GM23338 (cell line): Measurements from ENCODE around the gene HMGN4. TPM values are rescaled to one million over a fixed set of nuclear protein-coding genes. Genes with fewer than 3 reads are reported as not detected.

Source experiments
- ATAC-seq: fragments of 200-7000 bp; cut with Tn5 transposase; 3 replicates; pipeline ENCODE4 v1.9.1; 2020
- DNase-seq: peaks from one replicate; pipeline ENCODE4 v3.0.0-alpha.2; 2015; ENCODE audit warnings: low spot score
- H2AFZ ChIP-seq: fragments of 200-600 bp; sonication (generic); 2 replicates; pipeline ENCODE4 v1.8.0; 2016; ENCODE audit warnings: antibody characterized with exemption, mild to moderate bottlenecking, moderate library complexity
- H3F3A ChIP-seq: fragments of 200-600 bp; sonication (generic); replicated peaks from 2 replicates; pipeline ENCODE4 v1.8.0; 2017; ENCODE audit warnings: antibody characterized with exemption, mixed run types, low read depth
- H3K27ac ChIP-seq: fragments of 200-600 bp; sonication (generic); 2 replicates; pipeline ENCODE4 v1.6.1; 2016; ENCODE audit warnings: low read depth
- H3K27me3 ChIP-seq: fragments of 200-600 bp; sonication (generic); 2 replicates; pipeline ENCODE4 v1.8.0; 2016; ENCODE audit warnings: mild to moderate bottlenecking, mixed run types, moderate library complexity; ENCODE audit not compliant: insufficient read depth
- H3K36me3 ChIP-seq: fragments of 200-600 bp; sonication (generic); 2 replicates; pipeline ENCODE4 v1.8.0; 2016; ENCODE audit warnings: mild to moderate bottlenecking; ENCODE audit not compliant: insufficient read depth
- H3K4me1 ChIP-seq: fragments of 200-600 bp; sonication (generic); 2 replicates; pipeline ENCODE4 v1.8.0; 2016; ENCODE audit warnings: mild to moderate bottlenecking, moderate library complexity; ENCODE audit not compliant: insufficient read depth
- H3K4me2 ChIP-seq: fragments of 200-600 bp; sonication (generic); 2 replicates; pipeline ENCODE4 v1.7.1; 2017; ENCODE audit warnings: mixed run types
- H3K4me3 ChIP-seq: fragments of 200-600 bp; sonication (generic); 2 replicates; pipeline ENCODE4 v1.6.1; 2016; ENCODE audit warnings: mixed run types
- H3K79me2 ChIP-seq: fragments of 200-600 bp; sonication (generic); replicated peaks from 2 replicates; pipeline ENCODE4 v1.8.0; 2017; ENCODE audit warnings: mild to moderate bottlenecking; ENCODE audit not compliant: insufficient read depth
- H3K9me2 ChIP-seq: fragments of 200-600 bp; sonication (generic); 2 replicates; pipeline ENCODE4 v1.8.0; 2017; ENCODE audit not compliant: insufficient read depth
- H4K20me1 ChIP-seq: fragments of 200-600 bp; sonication (generic); replicated peaks from 2 replicates; pipeline ENCODE4 v1.8.0; 2017; ENCODE audit warnings: mild to moderate bottlenecking; ENCODE audit not compliant: insufficient read depth
- H3K27ac Mint-ChIP-seq: 2 replicates; pipeline ENCODE4 v1.8.0; 2020; ENCODE audit warnings: inconsistent platforms, mild to moderate bottlenecking, moderate library complexity, mixed read lengths
- H3K27me3 Mint-ChIP-seq: 3 replicates; pipeline ENCODE4 v1.8.0; 2022; ENCODE audit warnings: low read depth, mild to moderate bottlenecking, moderate library complexity, mixed read lengths, inconsistent platforms; ENCODE audit not compliant: insufficient read depth, poor library complexity
- H3K36me3 Mint-ChIP-seq: 3 replicates; pipeline ENCODE4 v1.8.0; 2021; ENCODE audit warnings: low read depth, mild to moderate bottlenecking, inconsistent platforms, moderate library complexity, mixed read lengths
- H3K4me1 Mint-ChIP-seq: 3 replicates; pipeline ENCODE4 v1.8.0; 2020; ENCODE audit warnings: mild to moderate bottlenecking, inconsistent platforms, mixed read lengths
- H3K4me3 Mint-ChIP-seq: 3 replicates; pipeline ENCODE4 v1.8.0; 2021; ENCODE audit warnings: moderate library complexity, mild to moderate bottlenecking, inconsistent platforms, mixed read lengths
- H3K9me3 Mint-ChIP-seq: 3 replicates; pipeline ENCODE4 v1.8.0; 2020; ENCODE audit warnings: moderate library complexity, mild to moderate bottlenecking, inconsistent platforms, mixed read lengths
- CREB1 ChIP-seq: fragments of 250-450 bp; sonication (Bioruptor Pico); IDR thresholded peaks from 2 replicates; pipeline ENCODE4 v1.5.0; 2020; ENCODE audit warnings: low read depth, mild to moderate bottlenecking, moderate library complexity
- ETS1 ChIP-seq: IDR thresholded peaks from 2 replicates; pipeline ENCODE4 v1.6.1; 2016; ENCODE audit warnings: antibody characterized with exemption
- EZH2 ChIP-seq: fragments of 200-600 bp; sonication (generic); IDR thresholded peaks from one replicate; pipeline ENCODE4 v1.8.0; 2017; ENCODE audit warnings: antibody characterized with exemption, mild to moderate bottlenecking, low read depth; ENCODE audit not compliant: unreplicated experiment
- EZH2phosphoT487 ChIP-seq: fragments of 200-600 bp; sonication (generic); IDR thresholded peaks from one replicate; pipeline ENCODE4 v1.8.1; 2018; ENCODE audit warnings: antibody characterized with exemption; ENCODE audit not compliant: unreplicated experiment
- JUNB ChIP-seq: IDR thresholded peaks from one replicate; pipeline ENCODE4 v1.6.1; 2016; ENCODE audit warnings: antibody characterized with exemption; ENCODE audit not compliant: unreplicated experiment
- NANOG ChIP-seq: IDR thresholded peaks from 2 replicates; pipeline ENCODE4 v1.6.1; 2016; ENCODE audit warnings: antibody characterized with exemption, borderline replicate concordance
- POLR2AphosphoS5 ChIP-seq: IDR thresholded peaks from 2 replicates; pipeline ENCODE4 v1.6.1; 2016; ENCODE audit warnings: antibody characterized with exemption, low read depth
- REST ChIP-seq: IDR thresholded peaks from one replicate; pipeline ENCODE4 v1.6.1; 2018; ENCODE audit warnings: antibody characterized with exemption; ENCODE audit not compliant: unreplicated experiment
- STAT1 ChIP-seq: IDR thresholded peaks from one replicate; pipeline ENCODE4 v1.6.1; 2016; ENCODE audit warnings: antibody characterized with exemption; ENCODE audit not compliant: unreplicated experiment
- ZNF114 ChIP-seq: fragments of 250-450 bp; sonication (Bioruptor Pico); IDR thresholded peaks from 2 replicates; pipeline ENCODE4 v1.5.0; 2020; ENCODE audit warnings: mild to moderate bottlenecking, moderate library complexity
- ZNF331 ChIP-seq: fragments of 250-450 bp; sonication (Bioruptor Pico); IDR thresholded peaks from 2 replicates; pipeline ENCODE4 v1.5.0; 2020; ENCODE audit warnings: low read depth, mild to moderate bottlenecking, moderate library complexity
- polyA plus RNA-seq: library from polyadenylated mRNA; unstranded; fragments of >200 nt; fragmentation: Nextera tagmentation; extraction: Ambion mirVana; gene quantifications from 2 replicates; pipeline ENCODE4 v1.2.1, GENCODE V29; 2016
- total RNA-seq: library from RNA; depleted of rRNA; stranded (reverse); fragments of >200 nt; shearing (Covaris generic); gene quantifications from 2 replicates; pipeline ENCODE4 v1.2.3, GENCODE V29; 2014
- TF ChIP-seq, protein P1 (sequence below), 2 experiments: fragments of 200-600 bp in 1 of 2; sonication (generic) in 1 of 2; conservative IDR thresholded peaks; 2 replicates each; pipeline versions ENCODE4 v1.5.1 to v1.6.1; 2016 to 2017; ENCODE audit warnings: antibody characterized with exemption in 2 of 2, low read depth in 2 of 2, mild to moderate bottlenecking in 2 of 2, moderate library complexity in 1 of 2
- TF ChIP-seq, protein P2 (sequence below): fragments of 250-450 bp; sonication (Bioruptor Pico); IDR thresholded peaks from 2 replicates; pipeline ENCODE4 v1.5.0; 2020; ENCODE audit warnings: mild to moderate bottlenecking, moderate library complexity

Gene HMGN4
- total and polyA plus RNA-seq, 2 experiments from 2014 or later, result 35.3 to 91.4 TPM

DNA sequence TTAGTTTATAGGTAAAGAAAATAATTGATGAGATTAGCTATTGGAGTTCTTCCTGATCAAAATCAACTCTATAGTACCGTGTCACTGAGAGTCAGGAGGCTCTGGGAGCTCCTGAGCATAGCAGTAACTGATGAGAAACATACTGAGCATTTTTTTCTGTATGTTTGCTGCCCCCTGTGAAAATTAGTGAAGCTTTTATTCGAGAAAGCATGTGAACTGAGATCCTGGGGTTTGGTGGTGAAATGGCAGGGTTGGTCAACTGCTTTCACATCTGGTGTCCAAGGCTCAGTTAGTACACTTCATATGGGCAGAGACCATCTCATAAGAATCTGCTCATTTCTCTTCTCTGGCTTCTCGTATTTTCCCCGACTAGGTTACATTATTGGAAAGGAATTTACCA, 54.5 kb downstream of the HMGN4 start:
- no peaks in the 10 kb centered on the region for H3K36me3 Mint-ChIP-seq
- peaks cover 3% of the 10 kb centered on the region; the same call in 1 of the 3 replicates for H3K9me3 Mint-ChIP-seq
- Histone ChIP-seq H3K9me2 (no peaks in the 10 kb centered on the region), H3K27ac (no peak overlapping the region), H3K4me2 (no peak overlapping the region), H3K79me2 (peaks cover 8% of the 10 kb centered on the region), H3K4me3 (no peak overlapping the region), H3F3A (no peaks in the 10 kb centered on the region), H3K36me3 (no peaks in the 10 kb centered on the region), H2AFZ (no peak overlapping the region), H3K27me3 (no peaks in the 10 kb centered on the region), H3K4me1 (no peaks in the 10 kb centered on the region), H4K20me1 (no peaks in the 10 kb centered on the region)
- DNase-seq (no peak), ATAC-seq (no peak)
- TF ChIP-seq ETS1 (no peak), EZH2phosphoT487 (no peak), ZNF114 (CRISPR knock-in tag) (no peak), EZH2 (no peak), JUNB (no peak), NANOG (no peak), REST (no peak), STAT1 (no peak), CREB1 (CRISPR knock-in tag) (no peak), POLR2AphosphoS5 (no peak), ZNF331 (CRISPR knock-in tag) (no peak)
- TF ChIP-seq, protein P1, sequence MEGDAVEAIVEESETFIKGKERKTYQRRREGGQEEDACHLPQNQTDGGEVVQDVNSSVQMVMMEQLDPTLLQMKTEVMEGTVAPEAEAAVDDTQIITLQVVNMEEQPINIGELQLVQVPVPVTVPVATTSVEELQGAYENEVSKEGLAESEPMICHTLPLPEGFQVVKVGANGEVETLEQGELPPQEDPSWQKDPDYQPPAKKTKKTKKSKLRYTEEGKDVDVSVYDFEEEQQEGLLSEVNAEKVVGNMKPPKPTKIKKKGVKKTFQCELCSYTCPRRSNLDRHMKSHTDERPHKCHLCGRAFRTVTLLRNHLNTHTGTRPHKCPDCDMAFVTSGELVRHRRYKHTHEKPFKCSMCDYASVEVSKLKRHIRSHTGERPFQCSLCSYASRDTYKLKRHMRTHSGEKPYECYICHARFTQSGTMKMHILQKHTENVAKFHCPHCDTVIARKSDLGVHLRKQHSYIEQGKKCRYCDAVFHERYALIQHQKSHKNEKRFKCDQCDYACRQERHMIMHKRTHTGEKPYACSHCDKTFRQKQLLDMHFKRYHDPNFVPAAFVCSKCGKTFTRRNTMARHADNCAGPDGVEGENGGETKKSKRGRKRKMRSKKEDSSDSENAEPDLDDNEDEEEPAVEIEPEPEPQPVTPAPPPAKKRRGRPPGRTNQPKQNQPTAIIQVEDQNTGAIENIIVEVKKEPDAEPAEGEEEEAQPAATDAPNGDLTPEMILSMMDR (conservative IDR thresholded peaks at IDR 0.05; ENCODE audit: low read depth in 2 of 2), result no peak; a peak in 1 of 4 replicates
- TF ChIP-seq, protein P2, sequence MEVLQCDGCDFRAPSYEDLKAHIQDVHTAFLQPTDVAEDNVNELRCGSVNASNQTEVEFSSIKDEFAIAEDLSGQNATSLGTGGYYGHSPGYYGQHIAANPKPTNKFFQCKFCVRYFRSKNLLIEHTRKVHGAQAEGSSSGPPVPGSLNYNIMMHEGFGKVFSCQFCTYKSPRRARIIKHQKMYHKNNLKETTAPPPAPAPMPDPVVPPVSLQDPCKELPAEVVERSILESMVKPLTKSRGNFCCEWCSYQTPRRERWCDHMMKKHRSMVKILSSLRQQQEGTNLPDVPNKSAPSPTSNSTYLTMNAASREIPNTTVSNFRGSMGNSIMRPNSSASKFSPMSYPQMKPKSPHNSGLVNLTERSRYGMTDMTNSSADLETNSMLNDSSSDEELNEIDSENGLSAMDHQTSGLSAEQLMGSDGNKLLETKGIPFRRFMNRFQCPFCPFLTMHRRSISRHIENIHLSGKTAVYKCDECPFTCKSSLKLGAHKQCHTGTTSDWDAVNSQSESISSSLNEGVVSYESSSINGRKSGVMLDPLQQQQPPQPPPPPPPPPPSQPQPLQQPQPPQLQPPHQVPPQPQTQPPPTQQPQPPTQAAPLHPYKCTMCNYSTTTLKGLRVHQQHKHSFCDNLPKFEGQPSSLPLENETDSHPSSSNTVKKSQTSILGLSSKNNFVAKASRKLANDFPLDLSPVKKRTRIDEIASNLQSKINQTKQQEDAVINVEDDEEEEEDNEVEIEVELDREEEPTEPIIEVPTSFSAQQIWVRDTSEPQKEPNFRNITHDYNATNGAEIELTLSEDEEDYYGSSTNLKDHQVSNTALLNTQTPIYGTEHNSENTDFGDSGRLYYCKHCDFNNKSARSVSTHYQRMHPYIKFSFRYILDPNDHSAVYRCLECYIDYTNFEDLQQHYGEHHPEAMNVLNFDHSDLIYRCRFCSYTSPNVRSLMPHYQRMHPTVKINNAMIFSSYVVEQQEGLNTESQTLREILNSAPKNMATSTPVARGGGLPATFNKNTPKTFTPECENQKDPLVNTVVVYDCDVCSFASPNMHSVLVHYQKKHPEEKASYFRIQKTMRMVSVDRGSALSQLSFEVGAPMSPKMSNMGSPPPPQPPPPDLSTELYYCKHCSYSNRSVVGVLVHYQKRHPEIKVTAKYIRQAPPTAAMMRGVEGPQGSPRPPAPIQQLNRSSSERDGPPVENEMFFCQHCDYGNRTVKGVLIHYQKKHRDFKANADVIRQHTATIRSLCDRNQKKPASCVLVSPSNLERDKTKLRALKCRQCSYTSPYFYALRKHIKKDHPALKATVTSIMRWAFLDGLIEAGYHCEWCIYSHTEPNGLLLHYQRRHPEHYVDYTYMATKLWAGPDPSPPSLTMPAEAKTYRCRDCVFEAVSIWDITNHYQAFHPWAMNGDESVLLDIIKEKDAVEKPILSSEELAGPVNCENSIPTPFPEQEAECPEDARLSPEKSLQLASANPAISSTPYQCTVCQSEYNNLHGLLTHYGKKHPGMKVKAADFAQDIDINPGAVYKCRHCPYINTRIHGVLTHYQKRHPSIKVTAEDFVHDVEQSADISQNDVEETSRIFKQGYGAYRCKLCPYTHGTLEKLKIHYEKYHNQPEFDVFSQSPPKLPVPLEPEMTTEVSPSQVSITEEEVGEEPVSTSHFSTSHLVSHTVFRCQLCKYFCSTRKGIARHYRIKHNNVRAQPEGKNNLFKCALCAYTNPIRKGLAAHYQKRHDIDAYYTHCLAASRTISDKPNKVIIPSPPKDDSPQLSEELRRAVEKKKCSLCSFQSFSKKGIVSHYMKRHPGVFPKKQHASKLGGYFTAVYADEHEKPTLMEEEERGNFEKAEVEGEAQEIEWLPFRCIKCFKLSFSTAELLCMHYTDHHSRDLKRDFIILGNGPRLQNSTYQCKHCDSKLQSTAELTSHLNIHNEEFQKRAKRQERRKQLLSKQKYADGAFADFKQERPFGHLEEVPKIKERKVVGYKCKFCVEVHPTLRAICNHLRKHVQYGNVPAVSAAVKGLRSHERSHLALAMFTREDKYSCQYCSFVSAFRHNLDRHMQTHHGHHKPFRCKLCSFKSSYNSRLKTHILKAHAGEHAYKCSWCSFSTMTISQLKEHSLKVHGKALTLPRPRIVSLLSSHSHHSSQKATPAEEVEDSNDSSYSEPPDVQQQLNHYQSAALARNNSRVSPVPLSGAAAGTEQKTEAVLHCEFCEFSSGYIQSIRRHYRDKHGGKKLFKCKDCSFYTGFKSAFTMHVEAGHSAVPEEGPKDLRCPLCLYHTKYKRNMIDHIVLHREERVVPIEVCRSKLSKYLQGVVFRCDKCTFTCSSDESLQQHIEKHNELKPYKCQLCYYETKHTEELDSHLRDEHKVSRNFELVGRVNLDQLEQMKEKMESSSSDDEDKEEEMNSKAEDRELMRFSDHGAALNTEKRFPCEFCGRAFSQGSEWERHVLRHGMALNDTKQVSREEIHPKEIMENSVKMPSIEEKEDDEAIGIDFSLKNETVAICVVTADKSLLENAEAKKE, result no peak
- no peak overlapping the region for H3K27ac Mint-ChIP-seq
- no peak overlapping the region for H3K4me3 Mint-ChIP-seq
- H3K4me1 Mint-ChIP-seq, result no peaks in the 10 kb centered on the region; the same call in 2 of the 3 replicates
- H3K27me3 Mint-ChIP-seq, result peaks cover 12% of the 10 kb centered on the region
